ENCODE measurements around the gene LDLRAD4.

The LDLRAD4 gene

GRCh38 chr18:13501891-13502290 lies 283.3 kb downstream of the LDLRAD4 start:
- DNase-seq = no peak

DNA sequence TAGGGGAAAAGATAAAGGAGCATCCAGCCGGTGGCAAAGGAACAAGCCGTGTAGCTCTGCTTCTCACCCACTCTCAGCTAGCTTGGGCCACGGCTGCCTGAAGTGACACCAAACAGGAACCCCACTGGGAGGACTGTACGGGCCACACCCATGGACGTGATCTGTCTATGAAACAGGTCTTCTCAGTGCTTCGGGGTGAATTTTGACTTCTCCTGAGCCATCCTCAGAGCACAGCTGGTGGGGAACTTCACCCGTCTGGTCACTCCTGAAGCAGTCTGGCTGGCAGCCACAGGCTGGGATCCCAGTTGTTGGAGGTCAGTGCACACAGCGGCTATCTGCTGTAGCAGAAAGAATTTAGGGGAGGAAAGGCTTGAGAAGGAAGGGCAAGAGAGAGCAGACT lies 284.0 kb downstream of the LDLRAD4 start:
- DNase-seq = no peak

GRCh38 chr18:13503836-13504235 lies 285.3 kb downstream of the LDLRAD4 start:
- no peak for DNase-seq

DNA sequence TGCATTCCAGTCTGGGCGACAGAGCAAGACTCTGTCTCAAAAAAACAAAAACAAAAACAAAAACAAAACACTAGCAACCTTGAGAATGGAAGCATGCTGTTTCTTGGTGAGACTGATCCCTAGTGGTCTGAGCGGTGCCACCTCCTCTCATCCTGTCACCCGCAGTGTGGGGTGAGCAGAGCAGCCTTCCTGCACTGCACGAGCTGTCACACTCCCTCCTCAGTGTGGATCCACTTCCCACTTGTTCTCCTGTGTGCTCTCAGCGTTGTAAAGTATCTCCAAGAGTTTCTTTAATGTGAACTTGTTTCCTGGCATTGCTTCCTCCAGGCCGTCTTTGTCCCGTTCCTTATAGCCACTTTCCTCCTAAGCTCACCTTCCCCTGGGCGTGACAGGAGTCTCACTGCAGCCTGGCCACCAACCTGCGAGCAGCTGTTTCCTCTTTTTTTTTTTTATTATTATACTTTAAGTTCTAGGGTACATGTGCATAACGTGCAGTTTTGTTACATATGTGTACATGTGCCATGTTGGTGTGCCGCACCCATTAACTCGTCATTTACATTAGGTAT lies 287.3 kb downstream of the LDLRAD4 start:
- DNase-seq = no peak

DNA sequence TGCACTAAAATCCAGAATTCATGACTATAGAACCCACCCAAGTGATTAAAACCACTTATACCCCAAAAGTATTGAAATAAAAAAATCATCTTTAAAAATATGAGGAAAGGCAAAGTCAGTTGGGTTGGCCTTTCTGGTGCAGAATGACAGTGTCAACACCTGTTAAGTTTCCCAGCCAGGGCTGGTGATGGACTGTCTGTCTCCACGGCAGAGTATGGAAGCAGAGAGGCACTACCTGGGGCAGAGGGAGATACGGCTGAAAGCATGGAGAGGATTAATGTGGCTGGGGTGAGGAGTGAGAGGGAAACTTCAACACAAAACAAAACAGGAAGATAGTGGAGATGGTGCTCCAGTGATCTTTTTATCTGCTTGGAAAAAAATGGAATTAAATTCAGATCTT lies 292.0 kb downstream of the LDLRAD4 start:
- no peak for DNase-seq

DNA sequence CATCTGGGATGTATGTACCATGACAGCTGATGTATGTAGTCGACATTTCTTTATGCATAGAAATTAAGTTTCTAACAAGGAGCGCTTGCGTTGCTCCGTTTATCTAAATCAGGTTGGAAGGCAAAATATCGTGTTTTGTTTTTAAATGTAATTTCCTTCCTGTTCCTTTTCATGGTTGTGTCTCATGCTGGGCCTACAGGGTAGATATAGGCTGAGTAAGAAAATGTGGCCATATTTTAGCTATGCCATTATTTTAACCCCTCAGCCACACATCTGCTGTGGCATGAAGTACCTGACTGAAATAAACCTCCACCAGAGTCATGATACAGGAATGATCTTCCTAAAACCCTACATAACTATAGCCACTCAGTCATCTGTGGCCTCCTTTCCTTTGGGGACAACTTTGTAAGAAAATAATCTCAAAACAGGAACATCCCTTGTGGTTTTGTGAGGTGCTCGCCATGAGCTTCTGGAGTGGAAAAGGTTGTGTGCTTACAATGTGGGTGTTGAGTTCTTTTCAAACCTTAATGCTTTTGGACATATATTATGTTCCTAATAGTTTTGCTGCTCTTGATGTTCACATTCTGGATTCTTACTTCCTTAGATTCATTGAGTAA lies 293.5 kb downstream of the LDLRAD4 start:
- no peak for DNase-seq

DNA sequence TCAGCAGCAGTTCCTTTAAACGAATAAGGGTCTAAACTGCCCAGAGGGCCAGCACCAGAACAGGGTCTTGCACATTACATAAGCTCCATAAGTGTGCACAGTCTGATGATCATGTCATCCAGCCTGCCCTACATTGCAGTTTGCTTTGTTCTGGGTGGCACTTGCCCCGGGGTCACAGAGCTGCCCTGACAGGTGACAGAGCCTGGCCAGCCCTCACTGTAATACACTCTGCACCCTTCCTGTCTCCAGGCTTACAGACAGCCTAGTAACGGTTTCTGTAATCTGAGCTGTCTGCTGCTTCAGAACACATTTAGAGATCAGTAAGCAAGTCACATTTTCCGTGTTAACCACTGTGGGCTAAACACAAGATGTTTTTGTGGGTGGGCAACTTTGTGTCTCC lies 294.5 kb downstream of the LDLRAD4 start:
- peak; percentile 47 for DNase-seq

DNA sequence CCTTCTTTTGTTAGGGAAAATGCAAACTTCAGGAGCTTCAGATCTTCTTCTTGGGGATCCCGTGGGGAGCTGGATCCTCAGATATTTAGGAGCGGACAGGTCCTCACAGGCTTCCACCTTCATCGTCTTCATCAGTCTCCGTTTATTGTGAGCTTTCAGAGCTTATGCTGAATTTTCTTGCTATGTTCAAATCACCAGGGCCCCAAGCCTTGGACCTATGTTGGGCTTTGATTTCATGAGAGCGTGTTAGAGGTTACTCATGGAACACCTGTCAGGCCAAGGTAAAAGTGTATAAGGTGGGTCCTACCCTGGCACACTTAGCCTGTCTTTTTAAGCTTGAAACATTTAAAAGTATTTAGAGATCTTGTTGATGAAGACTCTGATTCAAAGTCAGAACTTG lies 294.9 kb downstream of the LDLRAD4 start:
- no peak for DNase-seq

- DNase-seq = no peak
These were observed 296.0 kb downstream of the LDLRAD4 start for GRCh38 chr18:13514558-13514957.

DNA sequence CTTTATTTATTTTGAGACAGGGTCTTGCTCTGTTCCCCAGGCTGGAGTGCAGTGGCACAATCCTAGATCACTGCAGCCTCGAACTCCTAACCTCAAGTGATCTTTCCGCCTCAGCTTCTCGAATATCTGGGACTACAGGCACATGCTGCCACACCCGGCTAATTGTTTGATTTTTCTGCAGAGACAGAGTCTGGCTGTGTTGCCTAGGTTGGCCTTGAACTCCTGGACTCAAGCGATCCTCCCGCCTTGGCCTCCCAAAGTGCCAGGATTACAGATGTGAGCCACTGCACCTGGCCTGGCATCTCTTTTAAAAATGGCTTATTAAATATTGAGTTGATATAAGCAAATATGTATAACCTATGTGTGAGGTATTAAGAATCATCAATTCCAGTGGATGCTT lies 298.3 kb downstream of the LDLRAD4 start:
- DNase-seq = no peak

- no peak for DNase-seq
These were observed 298.8 kb downstream of the LDLRAD4 start for GRCh38 chr18:13517369-13517768.

GRCh38 chr18:13518382-13518781 lies 299.8 kb downstream of the LDLRAD4 start:
- DNase-seq = no peak

DNA sequence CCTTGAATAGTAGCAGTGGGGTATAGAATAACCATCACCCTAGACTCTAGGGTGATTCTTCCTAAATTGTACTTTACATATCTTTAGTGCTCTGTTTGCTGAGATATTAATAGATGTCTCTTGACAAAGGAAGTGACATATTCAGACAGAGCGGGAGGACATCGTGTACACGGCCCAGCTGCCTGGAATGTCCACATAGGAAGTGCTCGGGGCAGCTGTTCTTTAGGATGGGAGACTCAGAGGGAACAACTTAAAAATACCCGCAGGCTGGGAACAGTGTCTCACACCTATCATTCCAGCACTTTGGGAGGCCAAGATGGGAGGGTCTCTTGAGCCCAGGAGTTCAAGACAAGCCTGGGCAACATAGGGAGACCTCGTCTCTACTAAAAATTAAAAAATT lies 301.7 kb downstream of the LDLRAD4 start:
- DNase-seq = no peak

DNA sequence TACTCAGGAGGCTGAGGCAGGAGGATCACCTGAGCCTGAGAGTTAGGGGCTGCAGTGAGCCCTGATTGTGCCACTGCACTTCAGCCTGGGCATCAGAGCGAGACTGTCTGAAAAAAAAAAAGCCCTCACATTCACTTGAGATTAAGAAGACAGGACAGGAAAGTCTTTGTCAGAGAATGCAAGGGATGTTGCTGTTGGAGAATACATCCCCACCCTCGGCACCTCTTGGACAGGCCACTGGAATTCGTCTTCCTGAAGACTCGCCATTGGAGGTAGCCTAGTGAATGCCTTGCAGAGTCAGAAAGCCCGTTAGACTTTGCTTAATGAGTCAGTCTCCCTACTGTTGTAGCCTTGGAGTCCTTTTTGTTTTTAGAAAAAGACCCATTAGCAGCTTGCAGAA lies 302.2 kb downstream of the LDLRAD4 start:
- no peak for DNase-seq

- DNase-seq = no peak
These were observed 302.9 kb downstream of the LDLRAD4 start for GRCh38 chr18:13521418-13521817.

DNA sequence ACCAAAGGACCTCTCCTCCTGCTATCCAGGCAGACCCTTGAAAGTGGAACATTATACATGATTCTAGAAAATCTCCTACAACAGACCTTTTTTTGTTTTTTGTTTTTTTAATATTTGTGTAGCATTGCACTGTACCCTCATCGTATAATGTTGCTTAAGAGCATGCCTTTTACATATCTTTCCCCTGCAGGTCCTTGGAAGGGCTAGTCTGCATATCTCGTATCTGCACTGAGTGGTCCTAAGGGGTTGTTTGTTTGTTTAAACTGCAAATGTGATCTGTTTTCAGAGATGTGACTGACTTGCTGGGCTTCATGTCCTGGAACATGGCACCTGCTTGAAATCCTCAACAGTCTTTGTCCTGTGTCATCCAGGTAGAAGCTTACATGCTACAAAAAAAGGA lies 303.7 kb downstream of the LDLRAD4 start:
- no peak for DNase-seq

GRCh38 chr18:13522861-13523660 lies 304.5 kb downstream of the LDLRAD4 start:
- DNase-seq = no peak

DNA sequence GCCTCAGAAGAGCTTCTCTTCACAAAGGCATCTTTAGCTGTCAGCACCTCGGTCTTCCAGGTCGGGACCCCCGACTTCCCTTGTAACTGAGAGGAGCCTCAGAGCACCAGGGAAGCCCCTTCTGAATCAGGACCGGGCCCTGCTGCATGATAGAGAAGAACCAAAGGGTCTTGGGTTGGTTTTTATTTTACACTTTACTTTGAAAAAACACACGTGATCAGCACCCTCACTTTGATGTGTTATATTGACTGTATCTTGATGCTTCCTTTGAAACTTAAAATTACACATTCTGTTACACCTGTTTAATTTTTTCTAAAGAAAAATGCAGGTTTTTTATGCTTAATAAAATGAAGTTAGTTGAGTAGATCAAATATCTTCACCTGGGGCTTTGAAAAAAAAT lies 305.5 kb downstream of the LDLRAD4 start:
- DNase-seq = no peak

DNA sequence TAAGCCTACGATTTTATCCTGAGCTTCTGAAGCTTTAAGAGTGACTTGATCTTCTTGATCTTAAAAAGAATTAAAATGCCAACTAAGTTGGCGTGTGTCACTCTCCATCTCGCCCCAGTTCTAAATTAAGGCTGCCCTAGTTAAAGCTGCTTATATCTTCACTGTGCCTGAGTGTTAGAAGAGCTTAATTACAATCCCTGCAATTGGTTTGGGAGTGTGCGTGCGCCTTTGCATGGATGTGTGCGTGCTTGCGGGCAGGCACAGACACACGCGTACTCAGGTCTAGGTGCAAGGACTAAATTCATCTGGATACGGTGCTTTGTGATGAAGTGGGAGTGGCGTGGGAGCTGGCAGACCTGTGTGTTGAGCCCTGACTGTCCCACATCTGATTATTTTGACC lies 306.3 kb downstream of the LDLRAD4 start:
- no peak for DNase-seq

DNA sequence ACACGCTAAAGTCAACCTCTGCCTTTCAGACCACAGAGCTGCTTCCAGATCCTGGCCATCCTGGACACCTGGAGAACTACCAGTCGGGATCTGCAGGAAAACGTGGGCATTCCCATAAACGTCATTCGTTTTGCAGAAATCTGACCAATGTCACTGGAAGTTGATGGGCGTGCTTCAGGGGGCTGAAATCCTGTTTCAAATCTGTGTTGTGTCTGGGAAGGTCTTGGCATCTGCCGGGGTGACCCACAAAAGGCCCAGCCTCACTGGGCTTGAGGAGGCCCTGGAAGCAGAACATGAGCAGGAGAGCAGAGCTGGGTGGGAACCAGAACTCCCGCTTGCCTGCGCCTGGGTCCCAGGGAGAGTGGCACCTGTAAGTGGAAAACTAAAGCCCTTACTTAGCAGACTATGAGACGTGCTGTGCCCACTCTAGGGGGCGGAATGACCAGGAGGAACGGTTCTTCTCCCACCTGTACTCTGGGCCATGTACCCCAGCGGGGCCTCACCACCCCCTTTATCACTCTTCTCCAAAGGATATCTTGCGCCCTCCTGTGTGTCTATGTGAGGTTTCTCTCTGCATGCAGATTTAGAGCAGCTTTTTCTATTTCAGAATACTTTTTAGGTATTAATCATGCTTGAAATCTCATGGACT lies 306.9 kb downstream of the LDLRAD4 start:
- no peak for DNase-seq

DNA sequence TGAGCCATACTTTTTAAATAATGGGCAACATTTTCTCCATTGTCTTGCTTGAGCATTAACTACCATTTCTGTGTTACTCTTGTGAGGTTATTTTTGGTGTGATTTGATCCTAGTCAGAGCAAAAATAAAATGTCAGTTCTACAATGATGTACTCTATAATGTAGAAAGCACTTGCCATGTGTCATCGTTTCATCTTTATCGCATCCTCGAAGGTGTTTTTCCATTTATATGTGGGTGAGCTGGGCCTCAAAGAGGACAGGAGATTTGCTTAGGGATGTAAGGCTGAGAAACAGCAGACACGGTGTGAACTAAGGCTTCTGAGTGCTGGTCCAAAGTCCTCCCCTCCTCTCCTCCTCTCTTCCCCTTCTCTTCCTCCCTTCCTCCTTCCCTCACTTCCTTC lies 308.0 kb downstream of the LDLRAD4 start:
- no peak for DNase-seq

- no peak for DNase-seq
These were observed 308.7 kb downstream of the LDLRAD4 start for GRCh38 chr18:13527256-13527655.

GRCh38 chr18:13527730-13528129 lies 309.2 kb downstream of the LDLRAD4 start:
- no peak for DNase-seq

Measured in NCI-H526 treated with DMSO at 0.1 percent for 48 hours (cell line).